HuH-7.5 (cell line): ENCODE measurements around the gene ACACA.

Source experiments
- DNase-seq: peaks from one replicate; pipeline ENCODE4 v3.0.0; 2011; ENCODE audit warnings: low spot score

ACACA gene

DNA sequence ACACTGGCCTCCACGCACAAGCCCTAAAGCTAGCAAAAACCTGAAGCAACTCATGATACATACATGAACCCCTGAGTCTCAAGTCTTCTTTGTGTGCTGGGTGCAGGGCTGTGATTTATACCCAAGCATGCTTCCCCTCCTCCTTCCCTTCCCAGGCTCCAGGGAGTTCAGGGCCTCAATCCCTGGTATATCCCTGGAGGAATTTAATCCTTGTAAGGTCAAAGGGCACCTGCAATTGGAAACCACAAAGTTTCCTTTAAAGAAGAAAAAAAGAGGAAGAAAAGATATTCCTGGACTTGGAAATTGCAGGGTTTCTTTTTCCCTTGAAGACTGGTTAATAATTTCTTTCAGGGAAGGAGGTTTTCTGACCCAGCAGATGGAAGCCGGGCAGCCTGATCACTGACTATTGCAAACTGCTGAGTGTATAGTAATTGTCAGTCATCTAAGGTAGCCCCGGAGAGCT is 275.6 kb downstream of the ACACA start:
- DNase-seq = no peak

DNA sequence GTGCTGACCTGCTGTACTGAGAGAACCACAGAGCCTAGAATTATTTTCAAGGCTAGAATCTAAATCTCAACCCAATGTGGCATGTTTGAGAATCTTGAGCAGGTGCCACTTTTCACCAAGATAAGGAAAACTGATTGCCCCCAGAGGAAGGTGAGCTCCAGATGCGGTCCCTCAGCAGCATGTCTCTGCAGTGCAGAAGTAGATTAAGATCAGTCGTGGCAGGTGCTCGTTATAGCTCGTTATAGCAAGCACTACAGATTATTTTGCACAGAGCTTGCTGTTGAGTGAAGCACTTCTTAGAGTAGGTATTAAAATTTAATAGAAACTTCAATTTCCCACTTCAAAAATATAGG is 281.8 kb downstream of the ACACA start:
- DNase-seq = no peak

DNA sequence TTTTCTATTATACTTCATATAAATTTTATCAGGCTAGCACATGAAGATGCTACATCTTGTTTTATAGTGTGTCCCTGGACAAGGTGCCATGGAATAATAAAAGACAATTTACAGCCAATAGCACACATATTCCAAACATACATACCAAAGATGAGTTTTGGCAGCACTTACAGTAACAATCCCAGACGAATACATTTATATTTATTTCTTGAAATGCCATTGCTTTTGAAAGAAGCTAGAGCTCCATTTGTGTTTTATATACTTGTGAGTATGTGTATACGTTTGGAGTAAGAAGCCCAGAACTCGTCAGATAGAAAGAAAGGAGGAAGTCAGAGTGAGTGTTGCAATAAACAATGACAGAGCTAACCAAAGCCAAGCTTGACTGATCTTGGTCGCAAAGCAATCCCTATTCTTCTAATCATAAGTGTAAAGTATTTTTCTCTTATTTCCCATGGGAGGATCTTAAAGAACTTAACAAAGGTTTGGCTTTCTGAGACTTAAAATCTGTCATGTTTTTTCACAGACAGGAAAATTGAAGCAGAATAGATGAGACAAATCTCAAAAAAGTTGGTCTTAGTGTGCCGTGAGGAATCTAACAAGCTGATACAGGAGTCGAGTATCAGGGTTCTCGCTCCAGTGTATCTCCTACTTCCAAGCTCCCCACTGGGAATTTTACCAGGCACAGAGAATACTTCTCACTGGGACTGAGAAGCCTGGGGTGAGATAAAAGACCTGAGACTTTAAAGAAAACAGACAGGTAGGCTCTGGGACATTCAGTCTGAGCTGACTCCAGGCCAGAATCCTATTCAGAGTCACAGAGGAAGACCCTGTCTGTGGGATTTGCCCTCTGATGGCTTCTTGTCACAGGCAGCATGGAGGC is 282.5 kb downstream of the ACACA start:
- no peak for DNase-seq

DNA sequence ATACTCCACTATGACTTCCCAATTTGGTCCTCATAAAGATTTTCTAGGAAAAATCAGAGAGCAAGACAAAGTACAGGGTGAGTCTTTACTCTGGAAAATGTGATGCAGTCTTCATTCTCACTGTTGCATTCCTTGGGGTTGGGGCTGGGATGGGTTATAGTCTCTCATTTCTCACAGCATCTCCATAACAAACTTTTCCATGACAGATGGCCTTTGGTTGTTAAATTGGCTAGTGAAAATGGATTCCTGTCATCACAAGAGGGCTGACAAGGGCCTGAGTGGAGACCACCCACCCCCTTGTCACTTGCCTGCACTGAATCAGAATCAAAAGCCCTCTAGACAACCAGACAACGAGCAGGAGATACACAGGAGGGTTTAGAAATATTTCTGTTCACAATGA is 283.2 kb downstream of the ACACA start:
- DNase-seq = no peak

DNA sequence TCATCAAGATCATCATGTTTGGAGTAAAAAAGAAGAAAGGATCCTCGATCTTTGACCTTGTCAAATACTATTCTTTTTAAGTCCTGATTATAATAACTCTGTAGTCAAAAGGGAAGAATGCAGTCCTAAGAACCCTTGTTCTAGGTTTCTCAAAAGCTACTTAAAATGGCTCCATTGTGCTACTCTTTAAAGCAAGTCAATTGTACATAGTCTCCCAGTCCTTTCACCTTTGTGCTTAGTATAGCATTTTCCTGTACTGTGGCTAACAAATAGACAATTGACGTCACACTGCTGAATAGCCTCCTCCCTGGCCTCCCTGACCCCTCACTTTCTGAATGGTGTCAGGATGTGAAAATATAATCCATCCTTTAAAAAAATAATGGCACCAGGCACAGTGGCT is 285.0 kb downstream of the ACACA start:
- no peak for DNase-seq

DNA sequence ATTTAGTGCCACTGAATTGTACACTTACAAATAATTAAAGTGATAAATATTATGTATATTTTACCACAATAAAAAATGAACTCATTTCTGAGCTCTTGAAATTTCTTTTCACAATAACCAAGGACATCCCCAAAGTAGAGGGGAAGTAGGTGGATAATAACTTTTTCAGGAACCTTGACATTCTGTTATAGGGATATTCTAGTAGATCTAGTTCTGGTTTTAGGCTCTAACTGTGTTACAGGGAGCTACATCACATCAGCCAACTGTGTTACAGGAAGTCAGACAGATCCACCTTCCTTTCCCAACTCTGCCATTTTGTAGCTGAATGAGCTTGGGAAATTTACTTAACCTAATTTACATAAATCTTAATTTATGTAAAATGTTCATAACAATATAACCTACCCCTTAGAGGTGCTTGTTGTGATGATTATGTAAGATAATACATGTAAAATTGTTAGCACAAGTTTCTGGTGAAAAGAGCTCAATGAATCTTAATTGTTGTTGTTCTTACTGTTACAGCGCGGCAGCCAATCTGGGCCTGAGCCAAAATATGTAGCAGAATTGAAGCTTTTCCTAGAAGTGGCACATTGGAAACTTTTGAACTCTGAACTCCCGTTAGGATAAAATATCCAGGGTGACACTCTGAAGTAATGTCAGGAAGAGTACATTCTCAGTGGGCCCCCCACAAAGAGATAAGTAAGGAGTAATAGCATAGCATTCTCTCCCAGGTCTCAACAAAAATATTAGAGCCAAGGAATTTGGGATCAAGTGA is 288.1 kb downstream of the ACACA start:
- no peak for DNase-seq

DNA sequence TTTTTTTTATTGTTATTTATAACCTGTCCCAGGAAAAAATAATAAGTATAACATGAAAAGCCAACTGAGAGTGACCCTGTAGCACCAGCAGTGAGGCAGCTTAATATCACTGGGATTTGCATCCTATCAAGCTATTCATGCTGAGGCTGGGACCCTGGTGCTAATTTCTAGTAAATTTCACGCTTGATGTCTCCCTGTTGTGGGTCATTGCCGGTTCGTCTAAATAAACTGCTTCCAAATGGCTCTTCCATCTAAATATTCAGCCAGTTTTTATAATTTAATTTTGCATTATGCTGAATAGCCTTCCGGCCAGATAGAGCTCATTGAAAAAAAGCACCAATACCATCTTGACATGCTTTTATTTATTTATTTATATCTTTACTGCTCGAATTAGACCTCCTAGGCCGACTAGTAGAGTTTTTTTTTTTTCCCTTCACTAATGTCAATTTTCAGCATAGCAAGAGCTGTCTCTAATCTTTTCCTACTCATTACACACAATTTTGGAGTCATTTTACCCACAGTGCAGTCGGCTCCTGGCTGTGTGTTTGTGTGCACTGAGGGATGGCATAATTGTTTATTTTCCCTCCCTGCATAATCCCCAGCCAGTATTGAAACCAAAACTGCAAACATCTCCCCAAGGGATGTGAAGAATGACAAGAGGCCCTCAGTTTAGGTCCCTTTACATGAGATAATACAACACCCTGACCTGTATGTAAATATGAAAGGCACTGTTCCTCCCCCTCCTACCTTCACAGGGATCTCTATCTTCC is 289.1 kb downstream of the ACACA start:
- DNase-seq = no peak

DNA sequence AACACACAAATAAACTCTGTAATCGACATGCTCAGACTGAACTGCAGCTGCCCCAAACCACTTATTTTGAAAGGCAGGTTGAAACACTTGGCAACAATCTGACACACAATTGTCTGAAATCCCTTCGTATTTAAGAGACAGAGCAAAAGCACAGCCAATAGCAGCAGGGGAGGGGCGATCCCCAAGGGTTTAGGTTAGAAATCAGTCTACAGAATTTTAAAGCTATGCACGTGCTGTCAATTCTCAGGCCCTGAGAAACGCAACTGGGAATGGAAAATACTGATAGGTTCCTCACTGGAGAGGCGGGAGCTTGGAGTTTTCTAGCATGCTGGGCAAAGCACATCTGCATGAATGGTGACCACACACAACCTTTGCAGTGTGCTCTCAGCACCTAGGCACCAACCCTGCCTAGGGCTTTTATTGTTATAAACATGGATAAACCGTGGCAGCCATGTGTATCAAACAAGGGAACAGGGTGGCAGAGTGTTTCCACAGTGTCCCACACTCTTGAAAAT is 289.9 kb downstream of the ACACA start:
- DNase-seq = no peak

DNA sequence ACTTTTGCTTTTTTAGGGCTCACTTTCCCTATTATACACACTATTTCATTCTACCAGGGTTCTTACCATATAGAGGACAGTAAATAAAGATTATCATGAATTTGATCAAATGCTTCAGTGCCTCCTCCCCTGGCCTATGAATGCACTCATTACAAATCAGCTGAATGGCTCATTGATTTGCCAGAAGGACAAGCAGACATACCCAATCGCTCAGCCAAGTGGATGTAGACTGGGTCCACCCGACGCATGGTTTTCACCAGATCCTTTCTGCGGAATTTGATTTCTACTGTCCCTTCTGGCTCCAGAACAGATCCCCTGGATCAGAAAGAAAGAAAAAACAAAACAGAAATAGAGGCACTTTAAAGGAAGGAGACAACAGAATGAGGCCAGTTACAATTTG is 295.3 kb downstream of the ACACA start:
- DNase-seq = no peak

DNA sequence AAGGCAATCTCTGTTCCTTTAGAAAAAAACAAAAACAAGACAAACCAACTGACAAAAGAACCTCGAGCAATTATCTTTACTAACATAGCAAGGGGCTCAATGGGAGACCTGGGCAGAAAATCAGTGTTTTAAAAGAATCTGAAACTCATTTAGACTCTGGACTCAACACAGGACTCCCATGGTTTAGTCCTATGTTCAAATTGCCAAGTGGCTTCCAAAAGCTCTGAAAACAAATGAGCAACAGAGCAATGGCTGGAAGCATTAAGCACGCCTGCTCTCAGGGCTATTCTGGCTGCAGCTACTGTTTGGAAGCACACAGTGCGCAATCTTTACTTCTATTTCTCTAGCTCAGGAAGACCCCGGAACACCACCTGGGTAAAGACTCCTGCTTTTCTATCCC is 295.9 kb downstream of the ACACA start:
- no peak for DNase-seq

DNA sequence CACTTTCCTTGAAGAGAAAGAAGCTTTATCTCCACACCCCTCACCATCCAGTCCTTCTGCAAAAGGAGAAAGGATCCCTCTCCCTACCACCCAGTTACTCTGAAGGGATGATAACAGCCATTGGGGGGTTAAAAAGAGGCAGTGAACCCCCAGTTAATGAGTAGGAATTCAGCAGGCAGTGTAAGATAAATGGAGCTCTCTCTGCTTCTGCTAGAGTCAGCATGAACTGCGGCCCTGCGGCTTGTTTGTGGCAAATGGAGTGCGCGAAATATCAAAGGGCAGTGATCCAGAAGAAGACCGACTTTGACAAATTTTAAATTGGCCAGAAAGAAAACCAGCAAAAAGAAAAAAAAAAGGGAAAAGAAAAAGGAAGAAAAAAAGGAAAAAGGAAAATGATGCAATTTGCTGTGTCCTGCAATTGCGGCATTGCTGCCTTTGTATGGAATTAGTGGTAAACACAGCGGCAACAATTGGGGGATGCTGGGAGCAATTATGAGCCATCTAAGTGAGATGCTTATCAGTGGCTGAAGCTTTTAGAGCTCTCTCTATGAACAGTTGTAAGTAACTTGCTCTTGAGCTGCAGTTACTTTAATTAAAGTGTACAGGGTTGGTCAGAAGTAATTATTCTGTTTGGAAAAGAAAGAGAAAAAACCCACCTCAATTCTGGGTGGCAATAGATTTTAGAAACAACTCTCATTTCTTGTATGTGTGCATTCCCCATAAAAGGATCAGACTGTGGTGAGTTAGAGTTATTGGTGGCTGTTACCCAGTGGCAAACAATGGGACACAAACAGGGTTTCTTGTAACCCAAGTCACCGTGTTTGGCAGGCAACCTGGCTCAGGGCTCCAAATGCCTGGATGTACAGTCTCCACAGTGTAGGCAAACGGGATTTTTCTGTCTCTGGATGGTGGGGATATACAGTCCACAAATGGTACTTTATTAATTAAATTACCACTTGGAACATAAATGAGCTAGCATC is 296.6 kb downstream of the ACACA start:
- no peak for DNase-seq

DNA sequence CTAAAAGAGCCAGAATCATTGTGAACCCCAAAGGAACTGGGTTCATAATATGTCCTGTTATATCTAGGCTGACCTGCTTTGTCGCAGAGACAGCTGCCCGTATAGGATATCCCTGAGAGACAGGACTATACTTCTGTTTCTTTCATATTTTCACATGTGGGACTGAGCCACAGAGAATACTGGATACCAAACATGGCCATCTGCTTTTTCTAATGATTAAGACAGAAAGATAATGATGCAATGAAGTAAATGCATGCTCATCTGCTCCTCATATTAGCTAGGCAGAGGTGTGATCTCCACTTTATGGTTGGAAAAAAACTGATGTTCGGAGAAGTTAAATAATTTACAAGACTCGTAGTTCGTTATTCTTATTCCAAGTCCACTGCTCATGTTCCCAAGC is 297.5 kb downstream of the ACACA start:
- DNase-seq = no peak

DNA sequence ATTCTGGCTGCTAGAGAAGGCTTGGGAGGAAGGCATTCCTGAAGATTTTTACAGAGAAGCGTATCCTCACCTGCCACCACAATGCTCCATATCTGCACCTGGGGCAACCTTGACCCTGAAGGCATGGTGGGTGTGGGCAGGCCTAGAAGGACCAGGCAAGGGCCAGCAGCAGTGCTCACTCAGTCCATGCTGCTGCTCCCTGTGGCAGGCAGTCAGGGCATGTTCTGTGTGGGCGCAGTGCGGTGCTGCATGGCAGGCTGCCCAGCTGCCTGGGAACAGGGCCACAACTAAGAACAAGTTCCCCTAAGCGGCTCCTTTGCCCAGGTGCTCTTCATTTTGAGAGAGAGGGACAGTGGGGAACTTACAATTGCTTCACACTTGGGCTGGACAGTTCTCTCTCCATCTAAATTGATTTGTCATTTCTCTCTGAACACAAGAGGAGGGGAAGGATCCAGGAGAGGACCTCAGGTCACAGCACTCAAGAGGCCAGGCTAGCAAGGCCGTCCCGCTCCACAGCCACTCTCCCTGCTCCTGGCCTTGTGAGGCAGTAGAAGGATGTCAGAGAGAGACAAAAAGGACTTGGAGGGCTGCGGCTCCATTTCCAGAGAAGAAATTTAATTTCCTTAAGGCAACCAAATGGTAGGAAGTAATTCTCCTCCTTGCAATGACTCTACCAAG is 299.1 kb downstream of the ACACA start:
- DNase-seq = no peak

DNA sequence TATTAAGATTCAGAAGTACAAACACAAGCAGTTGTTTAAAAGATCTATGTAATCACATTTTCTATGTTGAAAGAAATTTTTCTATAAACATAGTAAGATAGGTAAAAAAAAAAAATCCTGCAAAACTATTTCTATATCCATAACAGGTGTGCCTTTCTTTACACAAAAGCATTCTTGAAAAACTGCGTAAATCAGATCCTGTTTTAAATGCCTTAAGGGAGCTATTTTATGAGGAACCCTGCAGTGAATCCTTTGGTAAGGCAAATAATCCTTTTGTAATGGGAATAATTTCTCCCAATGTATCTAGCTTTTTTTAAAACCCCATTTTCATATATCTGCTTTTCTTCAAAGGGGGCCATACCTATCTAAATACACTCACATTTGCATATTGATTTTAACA is 300.6 kb downstream of the ACACA start:
- DNase-seq = no peak

DNA sequence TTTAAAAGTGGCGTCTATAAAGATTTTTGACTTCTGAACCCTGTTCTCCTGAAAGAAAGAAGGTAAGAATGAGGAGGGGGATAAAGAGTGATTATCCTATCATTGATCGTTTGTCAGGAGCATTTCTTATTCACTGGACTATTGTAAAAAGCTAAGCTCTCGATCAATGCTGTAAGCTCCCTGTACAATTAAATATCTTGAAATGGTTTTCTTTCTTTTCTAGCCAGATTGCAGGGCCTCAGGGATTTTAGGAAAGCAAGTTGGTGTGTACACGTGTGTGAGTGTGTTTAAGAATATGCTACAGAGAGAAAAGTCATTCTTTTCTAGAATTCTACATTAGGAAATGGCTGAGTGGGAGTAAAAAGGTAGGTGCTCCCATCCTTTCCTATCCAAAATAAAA is 303.4 kb downstream of the ACACA start:
- DNase-seq = no peak

DNA sequence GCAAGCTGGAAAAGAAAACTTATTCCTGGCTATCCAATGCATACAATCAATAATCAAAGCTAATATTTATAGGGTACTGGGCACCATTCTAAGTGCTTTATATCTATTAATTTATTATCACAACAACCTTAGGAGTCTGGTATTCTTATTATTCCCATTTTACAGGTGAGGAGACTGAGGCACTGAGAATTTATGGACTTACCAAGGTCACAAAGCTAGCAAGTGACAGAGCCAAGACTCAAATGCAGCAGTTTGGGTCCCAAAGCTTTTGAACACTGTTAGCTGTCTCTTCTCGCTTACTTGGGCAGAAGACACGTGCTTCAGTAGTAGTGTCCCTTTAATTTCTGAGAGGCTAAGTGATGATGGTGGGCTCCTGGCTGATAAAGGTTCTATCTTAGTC is 305.3 kb downstream of the ACACA start:
- DNase-seq = no peak

DNA sequence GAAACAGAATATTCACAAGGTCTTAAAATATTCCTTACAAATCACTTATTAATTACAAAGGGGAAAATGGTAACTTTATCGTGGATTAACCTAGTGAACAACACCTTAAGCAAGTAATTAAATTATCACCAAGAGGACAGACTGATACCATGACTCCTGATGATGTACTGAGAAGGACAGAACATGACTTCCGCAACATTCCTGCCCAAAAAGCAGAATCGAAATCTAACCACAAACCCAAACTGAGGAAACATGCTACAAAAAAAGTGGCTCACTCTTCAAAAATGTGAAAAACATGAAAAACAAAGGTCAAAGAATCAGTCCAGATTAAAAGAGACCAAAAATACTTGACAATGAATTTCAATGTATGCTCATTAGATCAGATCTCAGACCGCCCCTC is 306.4 kb downstream of the ACACA start:
- DNase-seq = no peak

DNA sequence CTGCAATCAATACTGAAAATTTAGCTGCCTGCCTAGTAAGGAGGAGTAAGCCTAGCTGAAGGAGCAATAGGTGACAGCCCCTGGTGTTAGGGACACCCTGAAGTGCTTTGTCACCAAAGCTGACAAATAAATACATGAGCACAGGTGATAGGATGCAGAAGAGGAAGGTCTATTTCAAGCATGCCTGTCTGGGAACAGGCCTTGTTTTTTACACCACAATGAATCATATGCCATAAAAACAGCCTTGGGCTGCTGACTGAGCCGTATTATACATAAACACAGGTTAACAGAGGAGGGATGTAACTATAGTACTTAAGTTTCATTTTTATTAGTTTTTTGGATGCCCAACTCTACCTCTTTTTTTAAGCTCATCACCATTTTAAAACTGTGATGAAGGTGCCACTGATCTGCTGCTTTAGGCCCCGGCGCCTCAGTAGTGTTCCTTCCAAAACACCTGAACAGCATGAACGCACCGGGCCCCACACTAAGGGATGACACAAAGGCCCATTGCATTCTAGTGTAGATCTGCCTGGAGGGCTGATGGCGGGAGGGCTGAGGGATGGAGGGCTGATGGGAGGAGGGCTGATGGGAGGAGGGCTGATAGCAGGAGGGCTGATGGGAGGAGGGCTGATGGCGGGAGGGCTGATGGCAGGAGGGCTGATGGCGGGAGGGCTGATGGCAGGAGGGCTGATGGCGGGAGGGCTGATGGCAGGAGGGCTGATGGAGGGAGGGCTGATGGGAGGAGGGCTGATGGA is 307.5 kb downstream of the ACACA start:
- no peak for DNase-seq

DNA sequence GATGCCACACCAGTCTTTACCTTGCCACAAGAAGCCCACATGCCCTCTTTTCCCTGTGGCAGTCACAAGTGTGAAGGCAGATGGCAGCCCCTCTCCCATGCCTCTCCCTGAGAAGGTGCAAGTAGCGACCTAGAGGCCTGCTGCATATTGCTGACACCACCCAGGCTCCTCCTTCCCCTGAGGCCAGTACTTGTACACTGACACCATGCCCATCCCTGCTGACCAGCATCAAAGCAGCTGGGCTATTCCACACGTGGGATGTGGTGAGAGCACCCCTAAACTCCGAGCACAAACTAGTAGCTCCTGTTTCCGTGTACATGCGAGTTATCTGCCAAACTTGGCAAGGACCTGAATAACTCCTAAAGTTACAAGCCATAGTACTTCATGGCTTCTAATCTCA is 308.5 kb downstream of the ACACA start:
- DNase-seq = no peak

DNA sequence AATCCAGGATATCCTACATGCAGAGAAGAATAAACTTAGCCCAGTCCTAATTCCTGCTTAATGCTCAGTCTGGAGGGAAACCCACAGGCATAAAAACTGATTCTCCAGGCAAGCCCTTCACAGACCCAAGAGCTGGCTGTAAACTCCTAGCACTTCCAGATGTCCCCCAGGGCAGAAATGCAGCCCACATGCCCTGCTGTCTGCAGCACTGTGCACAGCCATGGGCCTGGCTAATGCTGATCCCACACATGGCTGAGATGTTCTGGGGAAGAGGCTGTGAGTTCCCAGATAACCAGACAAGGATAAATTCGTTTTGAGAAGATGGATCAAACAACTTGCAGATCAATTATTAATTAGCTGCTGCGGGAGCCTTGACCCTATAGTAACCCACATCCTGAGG is 309.5 kb downstream of the ACACA start:
- no peak for DNase-seq
